ENCODE results near the gene SMAD3.

DNA sequence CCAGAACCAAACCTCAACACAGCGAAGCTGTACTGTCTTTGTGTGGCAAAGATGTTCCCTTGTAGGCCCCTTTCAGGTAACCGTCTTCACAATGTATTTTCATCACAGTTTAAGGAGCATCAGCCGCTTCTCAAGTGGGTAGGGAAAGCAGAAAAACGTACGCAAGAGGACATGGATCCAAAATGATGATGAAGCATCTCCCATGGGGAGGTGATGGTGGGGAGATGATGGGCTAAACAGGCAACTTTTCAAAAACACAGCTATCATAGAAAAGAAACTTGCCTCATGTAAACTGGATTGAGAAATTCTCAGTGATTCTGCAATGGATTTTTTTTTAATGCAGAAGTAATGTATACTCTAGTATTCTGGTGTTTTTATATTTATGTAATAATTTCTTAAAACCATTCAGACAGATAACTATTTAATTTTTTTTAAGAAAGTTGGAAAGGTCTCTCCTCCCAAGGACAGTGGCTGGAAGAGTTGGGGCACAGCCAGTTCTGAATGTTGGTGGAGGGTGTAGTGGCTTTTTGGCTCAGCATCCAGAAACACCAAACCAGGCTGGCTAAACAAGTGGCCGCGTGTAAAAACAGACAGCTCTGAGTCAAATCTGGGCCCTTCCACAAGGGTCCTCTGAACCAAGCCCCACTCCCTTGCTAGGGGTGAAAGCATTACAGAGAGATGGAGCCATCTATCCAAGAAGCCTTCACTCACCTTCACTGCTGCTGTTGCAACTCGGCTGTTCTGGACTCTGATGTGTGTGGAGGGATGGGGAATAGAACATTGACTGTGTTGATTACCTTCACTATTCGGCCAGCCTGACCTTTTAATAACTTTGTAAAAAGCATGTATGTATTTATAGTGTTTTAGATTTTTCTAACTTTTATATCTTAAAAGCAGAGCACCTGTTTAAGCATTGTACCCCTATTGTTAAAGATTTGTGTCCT, 129.0 kb downstream of the SMAD3 start:
- TF ChIP-seq, protein P1, sequence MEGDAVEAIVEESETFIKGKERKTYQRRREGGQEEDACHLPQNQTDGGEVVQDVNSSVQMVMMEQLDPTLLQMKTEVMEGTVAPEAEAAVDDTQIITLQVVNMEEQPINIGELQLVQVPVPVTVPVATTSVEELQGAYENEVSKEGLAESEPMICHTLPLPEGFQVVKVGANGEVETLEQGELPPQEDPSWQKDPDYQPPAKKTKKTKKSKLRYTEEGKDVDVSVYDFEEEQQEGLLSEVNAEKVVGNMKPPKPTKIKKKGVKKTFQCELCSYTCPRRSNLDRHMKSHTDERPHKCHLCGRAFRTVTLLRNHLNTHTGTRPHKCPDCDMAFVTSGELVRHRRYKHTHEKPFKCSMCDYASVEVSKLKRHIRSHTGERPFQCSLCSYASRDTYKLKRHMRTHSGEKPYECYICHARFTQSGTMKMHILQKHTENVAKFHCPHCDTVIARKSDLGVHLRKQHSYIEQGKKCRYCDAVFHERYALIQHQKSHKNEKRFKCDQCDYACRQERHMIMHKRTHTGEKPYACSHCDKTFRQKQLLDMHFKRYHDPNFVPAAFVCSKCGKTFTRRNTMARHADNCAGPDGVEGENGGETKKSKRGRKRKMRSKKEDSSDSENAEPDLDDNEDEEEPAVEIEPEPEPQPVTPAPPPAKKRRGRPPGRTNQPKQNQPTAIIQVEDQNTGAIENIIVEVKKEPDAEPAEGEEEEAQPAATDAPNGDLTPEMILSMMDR (IDR thresholded peaks at IDR 0.05; ENCODE audit: insufficient read depth, low read length): no peak
- TF ChIP-seq, protein P2, sequence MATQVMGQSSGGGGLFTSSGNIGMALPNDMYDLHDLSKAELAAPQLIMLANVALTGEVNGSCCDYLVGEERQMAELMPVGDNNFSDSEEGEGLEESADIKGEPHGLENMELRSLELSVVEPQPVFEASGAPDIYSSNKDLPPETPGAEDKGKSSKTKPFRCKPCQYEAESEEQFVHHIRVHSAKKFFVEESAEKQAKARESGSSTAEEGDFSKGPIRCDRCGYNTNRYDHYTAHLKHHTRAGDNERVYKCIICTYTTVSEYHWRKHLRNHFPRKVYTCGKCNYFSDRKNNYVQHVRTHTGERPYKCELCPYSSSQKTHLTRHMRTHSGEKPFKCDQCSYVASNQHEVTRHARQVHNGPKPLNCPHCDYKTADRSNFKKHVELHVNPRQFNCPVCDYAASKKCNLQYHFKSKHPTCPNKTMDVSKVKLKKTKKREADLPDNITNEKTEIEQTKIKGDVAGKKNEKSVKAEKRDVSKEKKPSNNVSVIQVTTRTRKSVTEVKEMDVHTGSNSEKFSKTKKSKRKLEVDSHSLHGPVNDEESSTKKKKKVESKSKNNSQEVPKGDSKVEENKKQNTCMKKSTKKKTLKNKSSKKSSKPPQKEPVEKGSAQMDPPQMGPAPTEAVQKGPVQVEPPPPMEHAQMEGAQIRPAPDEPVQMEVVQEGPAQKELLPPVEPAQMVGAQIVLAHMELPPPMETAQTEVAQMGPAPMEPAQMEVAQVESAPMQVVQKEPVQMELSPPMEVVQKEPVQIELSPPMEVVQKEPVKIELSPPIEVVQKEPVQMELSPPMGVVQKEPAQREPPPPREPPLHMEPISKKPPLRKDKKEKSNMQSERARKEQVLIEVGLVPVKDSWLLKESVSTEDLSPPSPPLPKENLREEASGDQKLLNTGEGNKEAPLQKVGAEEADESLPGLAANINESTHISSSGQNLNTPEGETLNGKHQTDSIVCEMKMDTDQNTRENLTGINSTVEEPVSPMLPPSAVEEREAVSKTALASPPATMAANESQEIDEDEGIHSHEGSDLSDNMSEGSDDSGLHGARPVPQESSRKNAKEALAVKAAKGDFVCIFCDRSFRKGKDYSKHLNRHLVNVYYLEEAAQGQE (IDR thresholded peaks at IDR 0.05; ENCODE audit: insufficient replicate concordance, low read depth): no peak
- TF ChIP-seq GABPA (IDR thresholded peaks at IDR 0.05; ENCODE audit: low read depth): no peak
- no peak for TF ChIP-seq POLR2AphosphoS5 (IDR thresholded peaks at IDR 0.05; ENCODE audit: low read depth)
